SK-N-SH treated with all-trans-retinoic acid at 6 μM for 48 hours (cell line): ENCODE results near the gene NDRG3.

Experiments
- CREB5 ChIP-seq: fragments of 250-450 bp; sonication (Bioruptor Pico); IDR thresholded peaks from 2 replicates; pipeline ENCODE4 v1.5.1; 2020; ENCODE audit warnings: low read depth, mild to moderate bottlenecking, moderate library complexity
- ESRRG ChIP-seq: fragments of 250-450 bp; sonication (Bioruptor Pico); IDR thresholded peaks from 2 replicates; pipeline ENCODE4 v1.6.1; 2021; ENCODE audit warnings: mild to moderate bottlenecking
- ISL1 ChIP-seq: fragments of 250-450 bp; sonication (Bioruptor Pico); IDR thresholded peaks from 2 replicates; pipeline ENCODE4 v2.1.2; 2022; ENCODE audit warnings: mild to moderate bottlenecking, moderate library complexity
- OSR1 ChIP-seq: fragments of 250-450 bp; sonication (Bioruptor Pico); IDR thresholded peaks from 2 replicates; pipeline ENCODE4 v1.8.0; 2022; ENCODE audit warnings: moderate library complexity, mild to moderate bottlenecking, inconsistent platforms
- PATZ1 ChIP-seq: fragments of 250-450 bp; sonication (Bioruptor Pico); IDR thresholded peaks from 2 replicates; pipeline ENCODE4 v1.8.0; 2020; ENCODE audit warnings: mild to moderate bottlenecking, moderate library complexity, borderline replicate concordance
- RARB ChIP-seq: fragments of 250-450 bp; sonication (Bioruptor Pico); IDR thresholded peaks from 2 replicates; pipeline ENCODE4 v1.8.0; 2021; ENCODE audit warnings: mild to moderate bottlenecking, moderate library complexity
- SNAI2 ChIP-seq: fragments of 250-450 bp; sonication (Bioruptor Pico); IDR thresholded peaks from 2 replicates; pipeline ENCODE4 v1.5.0; 2020; ENCODE audit warnings: mild to moderate bottlenecking, moderate library complexity
- ZC3H10 ChIP-seq: fragments of 250-450 bp; sonication (Bioruptor Pico); IDR thresholded peaks from 2 replicates; pipeline ENCODE4 v1.5.1; 2021; ENCODE audit warnings: mild to moderate bottlenecking, moderate library complexity
- ZFP3 ChIP-seq: fragments of 250-450 bp; sonication (Bioruptor Pico); IDR thresholded peaks from 2 replicates; pipeline ENCODE4 v1.5.0; 2020; ENCODE audit warnings: mild to moderate bottlenecking, moderate library complexity
- ZFP30 ChIP-seq: fragments of 450-650 bp; formaldehyde crosslinking; IDR thresholded peaks from 2 replicates; pipeline ENCODE4 v1.5.0; 2022; ENCODE audit warnings: mild to moderate bottlenecking, moderate library complexity
- ZNF8 ChIP-seq: fragments of 450-650 bp; formaldehyde crosslinking; IDR thresholded peaks from 2 replicates; pipeline ENCODE4 v1.5.0; 2020; ENCODE audit warnings: mild to moderate bottlenecking, moderate library complexity

- TF ChIP-seq ISL1 (CRISPR knock-in tag): no peak
- TF ChIP-seq PATZ1 (CRISPR knock-in tag): no peak
- TF ChIP-seq ESRRG (CRISPR knock-in tag): no peak
- TF ChIP-seq CREB5 (CRISPR knock-in tag): no peak
- TF ChIP-seq RARB: no peak
- TF ChIP-seq ZC3H10 (CRISPR knock-in tag): no peak
- TF ChIP-seq ZFP3 (CRISPR knock-in tag): no peak
- no peak for TF ChIP-seq SNAI2 (CRISPR knock-in tag)
- TF ChIP-seq OSR1 (CRISPR knock-in tag): no peak
- no peak for TF ChIP-seq ZNF8
- no peak for TF ChIP-seq ZFP30 (CRISPR knock-in tag)
Observed at GRCh38 chr20:36607586-36608387, 138.1 kb downstream of the NDRG3 start.
